HG02852 (cell line): ENCODE results near the gene UCK2.

Experiments
- ATAC-seq: cut with Tn5 transposase; IDR thresholded peaks from one replicate; pipeline ENCODE4 v1.9.1; 2021; ENCODE audit warnings: mild to moderate bottlenecking, moderate library complexity; ENCODE audit not compliant: unreplicated experiment

UCK2 gene

DNA sequence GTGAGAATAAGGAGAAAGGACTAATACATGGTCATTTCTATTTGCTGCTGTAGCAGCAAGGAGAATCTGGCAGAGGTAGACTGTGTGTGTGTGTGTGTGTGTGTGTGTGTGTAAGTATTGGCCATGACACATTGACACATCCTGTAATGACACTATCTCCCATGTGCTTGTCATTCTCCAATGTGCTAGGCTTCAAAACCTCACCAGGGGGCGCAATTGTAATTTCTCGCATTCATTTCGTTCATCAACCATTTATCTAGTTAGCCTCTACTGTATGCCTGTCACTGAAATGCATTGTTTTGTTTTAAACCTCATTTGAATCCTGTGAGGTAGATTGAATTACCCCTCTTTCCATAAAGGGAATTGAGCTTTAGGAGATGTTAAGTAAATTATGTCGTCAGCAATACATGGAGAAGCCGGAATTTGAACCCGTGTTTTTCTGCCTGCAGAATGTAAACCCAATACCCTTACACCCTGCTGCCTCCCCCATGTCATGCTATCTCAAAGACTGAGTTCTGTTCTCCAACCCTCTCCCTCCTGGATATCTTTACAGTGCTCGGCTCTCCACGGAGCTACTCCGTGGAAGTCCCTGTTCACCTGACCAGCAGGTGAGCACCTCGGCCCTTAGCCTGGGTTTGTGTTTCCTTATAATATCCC is 100.8 kb downstream of the UCK2 start:
- peak; percentile 43 for ATAC-seq

DNA sequence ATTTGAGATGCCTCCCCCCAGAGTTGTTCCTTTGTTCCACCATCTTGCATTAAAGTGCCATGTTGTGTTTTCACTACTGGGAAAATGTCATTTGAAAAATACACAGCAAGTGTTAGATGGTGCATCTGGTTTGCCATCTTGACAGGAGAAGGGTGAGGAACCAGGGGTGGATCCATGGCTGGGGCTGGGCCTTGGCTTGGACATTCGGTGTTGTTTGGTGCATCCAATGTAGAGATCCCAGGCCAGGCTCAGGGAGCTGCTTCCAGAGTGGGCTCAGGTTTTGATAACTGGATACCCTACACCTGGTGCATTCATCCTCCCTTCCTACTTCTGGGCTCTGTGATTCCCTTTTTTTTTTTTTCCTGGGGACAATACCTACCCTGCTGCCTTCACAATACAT is 103.5 kb downstream of the UCK2 start:
- ATAC-seq: no peak

DNA sequence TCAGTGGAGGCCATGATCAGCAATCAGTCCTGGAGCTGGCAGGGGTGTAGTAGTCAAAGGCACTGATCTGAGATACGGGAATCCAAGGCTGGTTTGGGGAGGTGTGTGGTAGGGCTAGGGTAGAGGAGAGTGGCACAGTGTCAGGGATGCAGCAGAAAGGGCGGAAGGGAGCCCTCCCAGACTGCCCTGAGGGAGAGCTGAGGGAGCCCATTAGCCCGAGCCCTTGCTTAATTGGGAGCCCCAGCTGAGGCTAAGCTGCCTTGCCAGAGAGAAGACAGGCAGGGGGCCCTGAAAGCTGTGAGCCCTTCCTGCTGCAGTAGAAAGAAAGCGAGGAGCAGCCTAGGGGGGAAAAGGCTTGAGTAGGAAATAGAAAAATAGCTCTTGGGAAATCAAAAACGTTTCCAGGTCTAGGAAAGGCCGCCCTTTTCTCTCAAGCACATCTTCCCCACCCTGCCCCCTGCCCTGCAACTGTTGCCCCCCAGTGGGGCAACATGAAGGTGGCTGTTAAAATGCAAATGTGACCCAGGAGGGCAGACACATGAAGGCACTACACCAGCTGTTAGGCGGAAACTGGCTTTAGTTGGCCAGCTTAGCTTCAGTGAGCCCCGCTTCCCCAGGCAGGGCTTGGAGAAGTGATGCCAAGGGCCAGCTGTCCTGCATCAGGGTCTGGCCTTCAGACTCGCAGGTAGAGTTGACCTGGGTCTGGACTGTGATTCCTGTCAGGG is 106.2 kb downstream of the UCK2 start:
- ATAC-seq: no peak

DNA sequence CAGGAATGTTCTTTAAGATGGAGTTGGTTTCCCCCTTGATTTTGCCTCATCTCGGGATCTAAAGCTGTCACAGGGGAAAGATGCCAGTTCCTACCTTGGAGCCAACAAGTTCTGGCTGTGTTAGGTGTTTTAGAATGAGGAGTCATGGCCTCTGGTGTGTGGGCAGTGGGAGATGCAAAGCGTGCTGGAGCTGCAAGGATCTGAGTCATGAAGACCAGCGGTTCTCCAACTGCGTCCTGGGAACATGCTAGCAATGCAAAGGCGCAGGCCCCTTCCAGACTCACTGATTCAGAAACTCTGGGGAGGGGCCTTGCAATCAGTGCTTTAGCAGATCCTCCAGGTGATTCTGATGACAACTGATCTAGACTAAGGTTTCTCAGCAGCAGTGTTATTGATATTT is 109.1 kb downstream of the UCK2 start:
- ATAC-seq: no peak

DNA sequence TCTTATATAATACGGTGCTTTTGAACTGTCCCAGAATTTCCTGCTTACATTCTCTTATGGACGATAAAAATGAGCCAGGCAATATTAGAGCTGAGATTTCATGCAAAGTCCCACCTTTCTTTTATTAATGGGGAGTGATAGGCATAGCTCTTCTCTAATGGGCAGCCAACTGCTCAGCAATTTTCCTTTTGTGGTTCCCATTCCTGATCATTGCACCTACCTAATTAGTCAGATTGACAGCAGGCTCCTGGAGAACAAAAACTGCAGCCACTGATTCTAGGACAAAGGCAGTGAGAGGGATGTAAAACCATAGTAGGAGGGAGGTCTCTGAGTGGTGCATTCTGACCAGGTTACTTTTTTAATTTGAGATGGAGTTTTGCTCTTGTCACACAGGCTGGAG is 110.4 kb downstream of the UCK2 start:
- no peak for ATAC-seq

DNA sequence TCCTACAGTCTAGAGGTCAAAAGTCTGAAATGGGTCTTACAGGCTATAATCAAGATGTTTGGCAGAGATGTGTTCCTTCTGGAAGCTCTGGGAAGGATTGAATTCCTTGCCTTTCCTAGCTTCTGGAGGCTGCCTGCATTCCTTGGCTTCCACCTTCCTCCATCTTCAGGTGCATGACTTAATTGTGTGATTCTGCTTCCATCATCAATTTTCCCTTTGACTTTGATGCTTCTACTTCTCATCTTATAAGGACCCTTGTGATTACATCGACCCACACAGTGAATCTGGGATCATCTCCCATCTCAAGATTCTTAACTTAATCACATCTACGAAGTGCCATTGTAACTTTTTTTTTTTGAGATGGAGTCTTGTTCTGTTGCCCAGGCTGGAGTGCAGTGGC is 111.4 kb downstream of the UCK2 start:
- ATAC-seq: no peak

DNA sequence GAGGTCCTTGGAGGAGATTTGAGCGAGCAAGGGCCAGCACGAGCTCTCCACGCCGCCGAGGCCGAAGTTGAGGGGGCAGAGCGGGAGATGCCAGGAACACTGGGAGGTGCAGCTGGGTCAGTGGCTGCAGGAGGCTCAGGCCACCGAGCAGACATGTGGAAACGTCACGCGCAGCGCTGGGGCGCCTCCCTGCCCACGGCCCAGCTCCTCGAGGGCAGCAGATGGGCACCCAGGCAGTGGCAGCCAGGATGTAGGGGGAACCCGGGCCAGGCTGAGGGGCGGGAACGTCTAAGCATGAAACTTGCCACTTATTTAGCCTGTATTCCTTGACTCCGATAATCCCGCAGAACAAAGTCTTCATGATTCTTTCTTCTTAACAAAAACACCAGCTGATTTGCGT is 114.1 kb downstream of the UCK2 start:
- no peak for ATAC-seq

DNA sequence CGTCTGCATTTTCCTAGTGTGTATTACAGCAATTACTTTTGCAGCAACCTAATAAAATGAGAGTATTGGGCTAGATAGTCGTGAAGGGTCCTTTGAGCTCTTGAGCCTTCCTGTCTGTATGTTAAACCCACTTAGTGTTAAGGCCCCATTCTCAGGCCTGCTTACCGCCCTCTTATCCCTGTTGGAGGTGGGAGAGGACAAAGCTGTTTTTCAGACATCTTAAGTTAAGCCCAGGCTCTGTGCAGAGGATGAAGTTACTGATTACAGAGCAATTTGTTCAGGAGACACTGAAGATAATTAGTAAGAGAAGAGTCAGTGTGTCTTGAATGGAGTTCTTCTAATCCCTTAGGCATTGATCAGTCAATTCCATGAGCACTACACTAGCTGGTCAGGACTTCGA is 114.6 kb downstream of the UCK2 start:
- ATAC-seq: no peak

DNA sequence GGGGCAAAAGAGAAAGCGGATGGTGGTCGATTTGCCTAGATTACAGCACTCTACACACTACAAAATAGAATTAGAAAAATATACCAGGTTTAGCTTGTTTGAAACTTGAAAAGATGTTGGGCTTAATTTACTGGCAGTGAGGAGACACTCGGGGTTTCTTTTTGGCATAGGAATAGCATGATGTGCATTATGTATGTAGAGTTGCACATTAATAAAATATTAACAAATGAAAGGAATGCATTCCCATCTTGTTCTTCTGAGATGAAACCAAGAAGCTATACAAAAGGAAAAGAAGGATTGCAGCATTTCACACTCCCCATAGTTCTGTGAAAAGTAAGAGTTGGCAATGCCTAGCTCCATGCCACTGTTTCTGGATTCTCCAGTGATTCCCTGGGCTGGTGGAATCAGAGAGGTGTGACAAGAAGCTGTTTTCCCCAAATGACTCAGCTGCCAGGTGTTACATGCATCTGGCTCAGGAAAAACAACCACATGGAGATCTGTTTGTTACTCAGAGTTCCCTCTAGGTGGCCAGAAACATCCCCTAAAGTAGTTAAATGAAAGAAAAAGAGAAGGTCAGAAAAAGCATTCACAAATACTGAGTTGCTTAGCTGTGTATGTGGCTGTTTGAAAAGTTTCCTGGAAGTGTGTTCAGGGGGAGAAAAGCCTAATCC is 115.6 kb downstream of the UCK2 start:
- ATAC-seq: peak; percentile 63

DNA sequence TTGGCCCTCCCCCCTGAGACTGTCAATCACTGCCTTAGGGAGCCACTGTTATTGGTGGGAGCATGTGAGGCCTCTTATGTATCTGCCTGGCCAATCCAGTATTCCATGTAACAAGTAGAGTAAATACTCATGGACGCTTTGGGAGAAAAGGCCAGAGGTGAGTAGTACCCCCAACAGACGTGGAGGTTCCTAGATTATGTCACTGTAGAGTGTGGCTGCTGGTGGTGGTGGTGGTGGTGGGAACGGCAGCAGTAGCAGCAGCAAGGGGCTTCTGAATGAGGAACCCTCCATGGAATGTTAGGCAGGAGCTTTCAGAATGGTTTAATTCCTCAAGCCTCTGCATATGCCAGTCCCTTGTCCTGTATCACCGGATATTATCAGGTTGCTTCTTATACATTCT is 118.5 kb downstream of the UCK2 start:
- no peak for ATAC-seq

DNA sequence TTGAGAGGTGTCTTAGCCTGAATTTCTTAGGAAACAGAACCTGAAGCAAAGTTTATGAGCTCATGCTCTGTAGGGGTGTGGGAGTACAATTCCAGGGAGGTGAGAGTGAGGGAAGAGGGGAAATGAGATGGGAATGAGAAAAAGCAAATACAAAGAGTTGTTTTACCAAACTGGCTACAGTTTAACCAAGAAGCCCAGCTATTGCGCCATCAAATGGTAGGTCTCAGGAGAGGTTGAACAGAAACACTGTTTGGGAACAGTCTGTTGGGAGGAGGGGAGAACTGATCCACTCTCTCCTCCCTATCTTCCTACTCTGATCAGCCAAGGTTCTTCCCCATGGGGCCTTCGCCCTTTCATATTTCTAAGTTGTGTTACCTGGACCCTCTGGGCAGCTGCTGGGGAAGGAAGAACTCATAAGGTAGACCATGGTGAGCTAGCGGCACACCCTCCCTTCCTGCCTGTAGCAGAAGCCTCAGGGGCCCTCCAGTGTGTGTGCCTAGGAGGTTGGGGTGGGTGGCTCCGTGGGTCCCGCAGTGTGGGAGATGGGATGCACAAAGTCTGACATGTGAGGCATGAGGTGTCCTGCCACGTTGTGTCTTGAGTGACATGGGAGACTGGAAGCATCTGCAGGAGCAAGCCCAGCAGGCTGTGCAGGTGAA is 120.5 kb downstream of the UCK2 start:
- ATAC-seq: no peak

DNA sequence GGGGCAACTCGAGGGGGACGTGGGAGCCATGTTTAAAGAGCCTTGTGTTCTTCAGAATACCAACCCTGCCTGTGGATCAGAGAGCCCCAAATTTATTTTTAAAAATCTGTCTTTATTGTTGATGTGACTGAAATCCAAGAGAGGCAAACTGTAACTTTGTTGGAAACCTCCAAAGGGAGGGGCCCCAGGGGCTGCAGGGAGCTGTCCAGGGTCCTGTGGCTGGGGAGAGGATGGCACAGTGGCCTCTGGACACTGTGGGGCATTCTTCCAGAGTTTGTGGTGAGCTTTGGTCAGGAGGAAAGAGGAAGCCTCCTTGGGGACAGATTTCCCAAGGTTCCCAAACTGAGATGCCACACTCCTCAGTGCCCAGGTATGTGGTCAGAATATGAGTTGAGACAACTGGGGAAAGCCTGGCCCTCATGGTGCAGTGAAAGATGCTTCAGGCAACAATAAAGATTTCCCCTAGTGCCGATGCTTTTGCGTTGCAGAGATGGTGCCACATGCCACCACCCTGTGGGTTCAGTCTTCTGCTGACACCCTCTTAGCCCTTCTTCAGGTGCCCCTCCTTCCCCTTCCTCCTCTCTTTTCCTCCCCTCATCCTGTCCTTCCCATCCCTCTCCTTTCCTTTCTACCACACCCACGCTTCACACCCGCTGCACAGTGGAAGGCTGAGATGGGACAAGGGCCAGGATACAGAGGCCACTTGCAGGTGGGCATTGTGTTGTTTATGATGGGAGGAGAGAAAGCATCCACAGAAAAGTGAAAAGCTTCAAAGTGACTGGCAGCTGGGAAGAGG is 122.1 kb downstream of the UCK2 start:
- ATAC-seq: no peak

DNA sequence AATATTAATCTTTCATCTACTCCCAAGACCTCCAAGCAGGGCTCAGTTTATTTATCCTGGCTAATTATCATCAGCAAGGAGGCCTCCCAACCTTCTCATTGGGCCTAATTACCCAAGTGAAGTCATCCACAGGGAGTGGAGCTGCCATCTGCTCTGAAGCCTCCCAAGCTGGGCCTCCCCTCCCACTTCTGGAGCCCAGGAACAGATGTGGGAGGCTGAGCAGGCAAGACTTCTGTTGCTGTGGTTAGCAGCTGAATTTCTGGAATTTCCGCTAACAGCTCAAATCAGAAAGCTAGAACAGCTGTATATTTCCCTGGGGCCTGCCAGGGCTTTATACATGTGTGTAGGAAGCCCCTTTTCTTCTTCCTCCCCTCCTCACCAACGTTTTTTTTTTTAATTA is 127.5 kb downstream of the UCK2 start:
- ATAC-seq: no peak

DNA sequence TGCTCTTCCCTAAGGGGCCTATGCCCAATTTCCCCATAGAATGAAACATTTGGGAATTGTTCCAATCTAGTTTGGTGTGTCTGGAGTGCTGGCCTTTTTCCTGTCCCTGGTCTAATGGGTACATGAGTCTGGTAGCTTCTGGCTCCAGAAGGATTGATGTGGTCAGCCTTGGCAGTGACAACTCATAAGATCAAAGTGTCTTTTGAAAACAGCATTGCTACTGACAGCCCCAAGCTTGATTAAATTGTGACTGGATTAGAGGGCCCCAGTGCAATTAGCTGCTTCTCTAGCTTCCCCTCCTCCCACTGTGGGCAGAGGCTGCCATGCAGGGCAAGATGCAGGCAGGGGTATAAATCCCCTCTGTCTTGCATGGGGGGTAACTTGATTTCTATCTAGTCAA is 130.9 kb downstream of the UCK2 start:
- no peak for ATAC-seq

DNA sequence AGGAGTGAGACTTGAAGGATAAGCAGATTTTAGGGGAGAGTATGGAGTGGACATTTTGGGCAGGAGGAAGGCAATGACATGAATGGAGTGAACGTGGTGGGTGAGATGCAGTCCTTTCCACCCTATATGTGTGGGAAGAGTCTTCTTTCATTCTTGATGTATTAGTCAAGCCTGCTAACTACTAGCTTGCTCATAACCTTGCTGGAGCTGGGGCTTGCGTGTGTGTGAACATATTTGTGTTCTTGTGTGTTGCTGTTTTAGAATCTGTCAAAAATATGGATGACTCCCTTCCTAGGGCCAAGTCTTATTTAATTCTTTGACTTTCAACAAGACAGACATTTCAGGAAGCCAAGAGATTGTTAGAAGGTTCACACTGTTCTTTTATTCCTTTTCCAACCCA is 132.7 kb downstream of the UCK2 start:
- ATAC-seq: no peak

DNA sequence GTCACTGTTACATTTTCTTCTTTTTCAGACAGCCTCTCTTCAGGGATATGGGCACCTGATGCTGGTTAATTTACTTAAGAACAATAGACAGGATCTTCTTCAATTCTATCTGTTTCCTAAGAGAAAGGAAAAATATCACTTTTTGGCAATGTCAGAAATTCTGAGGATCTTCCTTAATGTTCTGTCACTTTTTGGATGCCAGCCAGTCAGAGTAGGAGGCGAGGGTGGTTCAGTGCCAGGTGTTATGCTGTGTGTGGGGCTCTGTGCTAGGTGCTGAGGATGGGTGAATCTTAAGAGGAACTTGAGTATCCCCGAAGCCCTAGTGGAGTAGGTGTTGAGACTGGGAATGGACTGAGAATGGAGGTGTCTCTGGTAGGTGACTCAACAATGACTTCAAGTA is 133.5 kb downstream of the UCK2 start:
- ATAC-seq: no peak
